SK-N-SH (cell line): Measurements from ENCODE around the gene KCNA1.

Experiments used
- CTCF ChIP-seq: fragments of 200-600 bp; sonication (generic); IDR thresholded peaks from 2 replicates; pipeline ENCODE4 v1.6.1; 2017; ENCODE audit warnings: antibody characterized with exemption, mild to moderate bottlenecking, moderate library complexity
- MXI1 ChIP-seq: IDR thresholded peaks from 2 replicates; pipeline ENCODE4 v1.6.1; 2012; ENCODE audit warnings: mild to moderate bottlenecking, low read depth, low read length, improper control_type of control experiment
- POLR2AphosphoS5 ChIP-seq: IDR thresholded peaks from 2 replicates; pipeline ENCODE4 v1.6.1; 2012; ENCODE audit warnings: low read depth, low read length
- RXRA ChIP-seq: IDR thresholded peaks from 2 replicates; pipeline ENCODE4 v1.4.0; 2012; ENCODE audit warnings: low read depth, mild to moderate bottlenecking, borderline replicate concordance
- SMC3 ChIP-seq: IDR thresholded peaks from 2 replicates; pipeline ENCODE4 v1.6.1; 2012; ENCODE audit warnings: low read depth, low read length, improper control_type of control experiment

DNA sequence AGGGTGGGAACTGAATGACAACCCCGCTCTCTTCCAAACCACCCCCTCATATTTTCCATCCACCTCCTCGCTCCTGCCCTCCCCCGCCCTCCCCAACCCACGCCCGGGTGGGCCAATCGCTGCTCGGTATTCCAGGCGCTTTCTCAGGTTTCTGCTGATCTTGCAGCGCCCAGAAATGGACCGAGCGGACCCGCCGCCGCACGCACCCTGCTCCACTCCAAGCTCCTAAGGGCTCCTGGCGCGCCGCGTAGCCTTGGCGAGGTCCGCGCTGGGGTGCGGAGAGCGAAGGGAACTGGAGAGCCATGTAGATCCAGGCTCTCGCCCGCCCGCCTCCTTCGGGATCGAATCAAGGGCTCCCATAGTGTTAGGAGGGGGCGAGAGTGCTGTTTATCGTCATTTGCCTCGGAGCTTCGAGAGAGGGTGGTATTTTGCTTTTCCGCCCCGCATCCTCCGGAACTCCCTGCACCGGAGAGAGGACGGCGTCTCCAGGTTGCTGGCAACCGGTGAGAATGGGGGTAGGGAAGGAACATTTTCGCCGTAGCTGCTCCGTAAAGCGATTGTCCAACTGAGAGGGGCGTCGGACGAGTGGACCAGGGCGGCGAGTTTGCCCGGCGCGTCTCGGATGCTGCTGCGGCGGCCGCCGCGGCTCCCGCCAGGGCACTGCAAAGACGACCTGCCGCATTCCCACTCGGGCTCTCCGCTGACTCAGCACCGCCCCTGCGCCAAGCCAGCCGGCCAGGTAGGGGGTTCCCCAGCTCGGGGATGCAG is at the start of gene KCNA1:
- TF ChIP-seq CTCF (no peak), MXI1 (no peak), SMC3 (no peak), RXRA (no peak), POLR2AphosphoS5 (no peak)
